Activated CD4-positive, alpha-beta memory T cell treated with anti-CD3 and anti-CD28 coated beads, Interleukin-2, amount 10 ng/mL, durations not matched to agents 7 days and 5 days (primary cell): Measurements from ENCODE around the gene AHCY. TPM values are rescaled to one million over a fixed set of nuclear protein-coding genes. Genes with fewer than 3 reads are reported as not detected.

Source experiments
- CTCF ChIA-PET: fragments of 350-600 bp; sonication (Branson Sonifier 250); formaldehyde crosslinking; loops from one replicate; lab custom pipeline; 2021; ENCODE audit warnings: antibody characterized with exemption, inconsistent platforms; lab: Charles Lee
- POLR2A ChIA-PET: fragments of 350-600 bp; sonication (Branson Sonifier 250); formaldehyde crosslinking; loops from one replicate; lab custom pipeline; 2021; ENCODE audit warnings: antibody characterized with exemption; lab: Charles Lee
- DNase-seq: peaks from one replicate; pipeline ENCODE4 v3.0.0-alpha.2; 2020
- H3K27ac Mint-ChIP-seq: one replicate; pipeline ENCODE4 v1.8.0; 2021; ENCODE audit warnings: mild to moderate bottlenecking, mixed read lengths
- H3K27me3 Mint-ChIP-seq: one replicate; pipeline ENCODE4 v1.8.0; 2021; ENCODE audit warnings: mixed read lengths
- H3K36me3 Mint-ChIP-seq: one replicate; pipeline ENCODE4 v1.8.0; 2021; ENCODE audit warnings: low read depth, mixed read lengths
- H3K4me1 Mint-ChIP-seq: one replicate; pipeline ENCODE4 v1.8.0; 2021; ENCODE audit warnings: mixed read lengths
- H3K4me3 Mint-ChIP-seq: one replicate; pipeline ENCODE4 v1.8.0; 2021; ENCODE audit warnings: mild to moderate bottlenecking, mixed read lengths
- H3K9me3 Mint-ChIP-seq: one replicate; pipeline ENCODE4 v1.8.0; 2021; ENCODE audit warnings: mixed read lengths
- total RNA-seq, 2 experiments: library from RNA; stranded (reverse); gene quantifications; one replicate each; pipeline ENCODE4 v1.2.3, GENCODE V29; 2021

AHCY gene
- total RNA-seq, 2 experiments from 2014 or later, result 50.5 to 53.0 TPM

GRCh38 chr20:34240121-34240520 is 63.0 kb downstream of the AHCY start:
- peaks cover 3% of the 10 kb centered on the region for H3K36me3 Mint-ChIP-seq
- H3K27me3 Mint-ChIP-seq, result peaks cover 52% of the 10 kb centered on the region
- H3K9me3 Mint-ChIP-seq, result peaks cover 15% of the 10 kb centered on the region
- POLR2A ChIA-PET, result interaction anchor here (0.6 kb wide), 1 partner anchor 45 kb away, joined by 3 read pairs; no protein-coding TSS in a partner anchor
- DNase-seq, result no peak
- CTCF ChIA-PET, result no interaction called here
- H3K4me1 Mint-ChIP-seq, result peaks cover 3% of the 10 kb centered on the region
- no peak overlapping the region for H3K27ac Mint-ChIP-seq
- H3K4me3 Mint-ChIP-seq, result no peak overlapping the region

DNA sequence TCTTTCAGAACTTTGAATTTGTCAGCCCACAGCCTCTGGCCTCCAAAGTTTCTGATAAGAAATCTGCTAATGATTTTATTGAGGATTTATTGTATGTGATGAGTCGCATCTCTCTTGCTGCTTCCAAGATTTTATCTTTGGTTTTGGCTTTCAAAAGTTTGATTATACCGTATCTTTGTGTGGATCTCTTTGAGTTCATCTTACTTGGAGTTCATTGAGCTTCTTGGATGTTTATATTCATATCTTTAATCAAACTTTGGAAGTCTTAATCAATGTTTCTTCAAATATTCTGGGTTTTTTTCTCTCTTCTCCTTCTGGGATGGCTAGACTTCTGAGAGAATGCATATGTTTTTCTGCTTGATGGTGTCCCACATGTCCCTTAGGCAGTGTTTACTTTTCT is 65.2 kb downstream of the AHCY start:
- H3K4me1 Mint-ChIP-seq, result peaks cover 3% of the 10 kb centered on the region
- H3K27ac Mint-ChIP-seq, result no peak overlapping the region
- no peak for DNase-seq
- peaks cover 50% of the 10 kb centered on the region for H3K27me3 Mint-ChIP-seq
- H3K36me3 Mint-ChIP-seq, result peaks cover 3% of the 10 kb centered on the region
- no peak overlapping the region for H3K4me3 Mint-ChIP-seq
- H3K9me3 Mint-ChIP-seq, result peaks cover 15% of the 10 kb centered on the region
- ChIA-PET POLR2A (no interaction called here), CTCF (no interaction called here)

DNA sequence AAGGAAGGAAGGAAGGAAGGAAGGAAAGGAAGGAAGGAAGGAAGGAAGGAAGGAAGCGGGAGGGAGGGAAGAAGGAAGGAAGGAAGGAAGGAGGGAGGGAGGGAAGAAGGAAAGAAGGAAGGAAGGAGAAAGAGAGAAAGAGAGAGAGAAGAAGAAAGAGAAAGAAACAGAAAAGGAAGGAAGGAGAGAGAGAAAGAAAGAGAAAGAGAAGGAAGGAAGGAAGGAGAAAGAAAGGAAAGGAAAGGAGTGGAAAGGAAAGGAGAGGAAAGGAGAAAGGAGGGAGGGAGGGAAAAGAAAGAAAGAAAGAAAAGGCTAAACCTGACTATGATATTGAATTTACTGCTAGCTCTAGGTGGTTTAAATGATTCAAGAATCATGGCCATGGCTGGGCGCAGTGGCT is 67.3 kb downstream of the AHCY start:
- H3K27me3 Mint-ChIP-seq, result peaks cover 48% of the 10 kb centered on the region
- POLR2A ChIA-PET, result no interaction called here
- CTCF ChIA-PET, result no interaction called here
- no peaks in the 10 kb centered on the region for H3K4me1 Mint-ChIP-seq
- no peak overlapping the region for H3K4me3 Mint-ChIP-seq
- H3K27ac Mint-ChIP-seq, result no peak overlapping the region
- peaks cover 3% of the 10 kb centered on the region for H3K36me3 Mint-ChIP-seq
- DNase-seq, result no peak
- H3K9me3 Mint-ChIP-seq, result peaks cover 15% of the 10 kb centered on the region

DNA sequence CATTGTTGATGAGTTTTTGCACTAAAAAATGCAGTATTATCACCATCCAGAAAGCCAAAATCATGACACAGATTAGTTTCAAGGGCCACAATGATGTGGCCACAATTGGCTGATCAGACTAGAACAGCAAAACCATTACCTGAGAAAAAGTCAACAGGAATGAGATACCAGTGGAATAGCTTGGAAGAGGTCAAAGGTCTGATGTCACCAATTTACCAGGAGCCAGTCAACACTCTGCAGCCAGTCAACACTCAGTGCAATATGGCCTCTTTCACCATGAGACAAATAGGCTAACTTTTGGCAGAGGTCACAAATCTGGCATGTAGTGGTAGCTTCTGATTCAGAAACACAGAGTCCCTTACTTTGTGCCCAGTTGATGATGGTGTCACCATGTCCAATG is 69.5 kb downstream of the AHCY start:
- Mint-ChIP-seq H3K4me3 (no peak overlapping the region), H3K27me3 (peaks cover 30% of the 10 kb centered on the region), H3K4me1 (no peaks in the 10 kb centered on the region), H3K27ac (no peak overlapping the region), H3K9me3 (peaks cover 12% of the 10 kb centered on the region), H3K36me3 (peaks cover 3% of the 10 kb centered on the region)
- DNase-seq, result no peak
- ChIA-PET POLR2A (no interaction called here), CTCF (interaction anchor here (1.1 kb wide), 1 partner anchor 10 kb away, joined by 5 read pairs; no protein-coding TSS in a partner anchor)

DNA sequence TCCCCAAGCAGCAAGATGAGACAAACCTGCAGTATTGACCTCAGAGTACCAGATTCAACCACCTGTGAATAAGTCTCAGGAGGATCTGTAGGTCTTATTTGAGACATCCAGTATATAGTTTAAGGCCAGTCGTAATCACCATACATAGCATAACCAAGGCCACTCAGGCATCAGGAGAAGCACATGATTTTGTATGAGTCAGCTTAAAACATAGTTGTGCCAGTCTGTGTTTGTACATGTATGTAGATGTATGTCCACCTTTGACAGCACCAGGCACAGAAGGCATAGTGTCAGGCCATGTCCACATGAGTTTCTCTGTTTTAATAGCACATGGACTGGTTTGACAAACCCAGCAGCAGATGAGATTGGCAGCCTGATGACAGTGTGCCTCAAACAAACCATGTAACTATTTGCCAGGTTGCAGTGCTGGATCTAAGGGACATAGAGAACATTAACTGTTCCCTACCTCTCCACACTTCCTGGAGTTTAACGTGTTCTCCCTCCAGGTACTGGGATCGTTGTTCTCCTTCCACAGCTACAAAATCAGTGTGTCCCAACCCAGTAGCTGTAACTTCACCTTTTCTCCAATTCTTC is 70.6 kb downstream of the AHCY start:
- POLR2A ChIA-PET, result interaction anchor here (1.2 kb wide), 1 partner anchor 10 kb away, joined by 3 read pairs; no protein-coding TSS in a partner anchor
- no peak overlapping the region for H3K27ac Mint-ChIP-seq
- H3K9me3 Mint-ChIP-seq, result peaks cover 3% of the 10 kb centered on the region
- H3K27me3 Mint-ChIP-seq, result peaks cover 22% of the 10 kb centered on the region
- H3K4me1 Mint-ChIP-seq, result no peaks in the 10 kb centered on the region
- no peak overlapping the region for H3K4me3 Mint-ChIP-seq
- CTCF ChIA-PET, result interaction anchor here (0.6 kb wide), 1 partner anchor 24 kb away, joined by 3 read pairs; no protein-coding TSS in a partner anchor
- H3K36me3 Mint-ChIP-seq, result no peaks in the 10 kb centered on the region
- DNase-seq, result no peak

GRCh38 chr20:34231634-34232033 is 71.5 kb downstream of the AHCY start:
- no peak for DNase-seq
- H3K27ac Mint-ChIP-seq, result no peak overlapping the region
- H3K9me3 Mint-ChIP-seq, result no peaks in the 10 kb centered on the region
- no peaks in the 10 kb centered on the region for H3K36me3 Mint-ChIP-seq
- no peaks in the 10 kb centered on the region for H3K4me1 Mint-ChIP-seq
- CTCF ChIA-PET, result interaction anchor here (1.0 kb wide), 1 partner anchor 10 kb away, joined by 4 read pairs; no protein-coding TSS in a partner anchor
- POLR2A ChIA-PET, result interaction anchor here (1.2 kb wide), 1 partner anchor 10 kb away, joined by 3 read pairs; no protein-coding TSS in a partner anchor
- H3K4me3 Mint-ChIP-seq, result no peak overlapping the region
- peaks cover 21% of the 10 kb centered on the region for H3K27me3 Mint-ChIP-seq

Other genes starting within 250 kb of the AHCY start
- 100 to 1,000 TPM; 106 to 108 TPM for gene EIF2S2, start 191.1 kb downstream of the AHCY start, total RNA-seq
- not detected for gene ASIP, start 61.9 kb downstream of the AHCY start, total RNA-seq
- gene ITCH, start 59.9 kb upstream of the AHCY start, total RNA-seq, result 10 to 100 TPM; 55.5 to 56.7 TPM
- gene DYNLRB1, start 213.1 kb upstream of the AHCY start, total RNA-seq, result 100 to 1,000 TPM; 107 to 109 TPM